ENCODE data around the gene S100PBP. TPM values are rescaled to one million over a fixed set of nuclear protein-coding genes. Genes with fewer than 3 reads are reported as not detected.

Gene S100PBP
- total and polyA plus RNA-seq, 8 donors, result 2.9 to 253 (median 19.8) TPM

DNA sequence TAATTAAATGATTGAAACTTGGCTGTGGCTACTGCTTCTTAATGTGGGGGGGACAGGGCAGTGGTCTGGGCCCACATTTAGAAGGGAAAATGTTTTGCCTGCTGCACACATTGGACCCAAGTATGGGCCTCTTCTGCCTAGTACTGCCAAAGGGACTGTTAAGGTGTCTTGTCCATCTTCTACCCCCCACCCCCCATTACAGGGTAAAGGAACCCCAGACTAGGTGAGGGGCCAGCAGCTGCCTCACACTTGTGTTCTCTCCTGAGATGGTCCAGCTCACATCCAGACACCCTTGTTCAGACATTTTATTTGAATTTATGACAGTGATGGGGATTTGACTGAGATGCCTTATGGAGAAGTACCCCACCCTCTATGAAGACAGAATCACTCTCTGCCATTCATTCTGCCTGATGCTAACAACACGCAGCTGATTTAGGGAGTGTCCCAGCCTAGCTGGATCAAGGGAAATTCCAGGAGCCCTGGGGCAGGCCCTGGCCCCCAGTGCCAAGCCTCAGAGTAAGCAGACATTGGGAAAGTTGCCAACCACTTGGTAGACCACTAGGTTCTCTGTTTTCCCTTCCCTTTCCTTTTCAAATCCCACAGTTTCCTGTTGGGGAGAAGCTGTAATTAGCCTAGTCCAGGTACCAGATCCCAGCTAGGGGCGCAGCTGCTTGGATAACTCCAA lies 42.4 kb upstream of the S100PBP start:
- H3K4me3 ChIP-seq, result no peak overlapping the region
- peak in 1 of 2 donors; percentile 81 for DNase-seq
- no peaks in the 10 kb centered on the region for H3K9me3 ChIP-seq
- WGBS, 5 donors, result 39 to 46% (median 41%) methylated on average over 2 of the region's 2 CpGs
- intact Hi-C loops (cut with DNase I; ENCODE audit: low total_unique reads), result loop anchor here (5.0 kb wide), 1 partner anchor 63 kb away; no protein-coding TSS in a partner anchor
- peaks cover 14 to 55% (median 39%) of the 10 kb centered on the region in 4 donors for H3K4me1 ChIP-seq
- H3K27me3 ChIP-seq, result no peaks in the 10 kb centered on the region
- TF ChIP-seq EP300 (IDR thresholded peaks at IDR 0.05), result no peak
- TF ChIP-seq POLR2AphosphoS5 (IDR thresholded peaks at IDR 0.05), result peak in 1 of 3 donors; percentile 10
- TF ChIP-seq POLR2A (IDR thresholded peaks at IDR 0.05), result no peak
- TF ChIP-seq, protein P1, sequence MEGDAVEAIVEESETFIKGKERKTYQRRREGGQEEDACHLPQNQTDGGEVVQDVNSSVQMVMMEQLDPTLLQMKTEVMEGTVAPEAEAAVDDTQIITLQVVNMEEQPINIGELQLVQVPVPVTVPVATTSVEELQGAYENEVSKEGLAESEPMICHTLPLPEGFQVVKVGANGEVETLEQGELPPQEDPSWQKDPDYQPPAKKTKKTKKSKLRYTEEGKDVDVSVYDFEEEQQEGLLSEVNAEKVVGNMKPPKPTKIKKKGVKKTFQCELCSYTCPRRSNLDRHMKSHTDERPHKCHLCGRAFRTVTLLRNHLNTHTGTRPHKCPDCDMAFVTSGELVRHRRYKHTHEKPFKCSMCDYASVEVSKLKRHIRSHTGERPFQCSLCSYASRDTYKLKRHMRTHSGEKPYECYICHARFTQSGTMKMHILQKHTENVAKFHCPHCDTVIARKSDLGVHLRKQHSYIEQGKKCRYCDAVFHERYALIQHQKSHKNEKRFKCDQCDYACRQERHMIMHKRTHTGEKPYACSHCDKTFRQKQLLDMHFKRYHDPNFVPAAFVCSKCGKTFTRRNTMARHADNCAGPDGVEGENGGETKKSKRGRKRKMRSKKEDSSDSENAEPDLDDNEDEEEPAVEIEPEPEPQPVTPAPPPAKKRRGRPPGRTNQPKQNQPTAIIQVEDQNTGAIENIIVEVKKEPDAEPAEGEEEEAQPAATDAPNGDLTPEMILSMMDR (IDR thresholded peaks at IDR 0.05), result no peak
- H3K36me3 ChIP-seq, result peaks cover 54 to 100% (median 96%) of the 10 kb centered on the region in 4 donors
- H3K27ac ChIP-seq, result peak overlapping the region; percentile 41 to 74 (median 56)

DNA sequence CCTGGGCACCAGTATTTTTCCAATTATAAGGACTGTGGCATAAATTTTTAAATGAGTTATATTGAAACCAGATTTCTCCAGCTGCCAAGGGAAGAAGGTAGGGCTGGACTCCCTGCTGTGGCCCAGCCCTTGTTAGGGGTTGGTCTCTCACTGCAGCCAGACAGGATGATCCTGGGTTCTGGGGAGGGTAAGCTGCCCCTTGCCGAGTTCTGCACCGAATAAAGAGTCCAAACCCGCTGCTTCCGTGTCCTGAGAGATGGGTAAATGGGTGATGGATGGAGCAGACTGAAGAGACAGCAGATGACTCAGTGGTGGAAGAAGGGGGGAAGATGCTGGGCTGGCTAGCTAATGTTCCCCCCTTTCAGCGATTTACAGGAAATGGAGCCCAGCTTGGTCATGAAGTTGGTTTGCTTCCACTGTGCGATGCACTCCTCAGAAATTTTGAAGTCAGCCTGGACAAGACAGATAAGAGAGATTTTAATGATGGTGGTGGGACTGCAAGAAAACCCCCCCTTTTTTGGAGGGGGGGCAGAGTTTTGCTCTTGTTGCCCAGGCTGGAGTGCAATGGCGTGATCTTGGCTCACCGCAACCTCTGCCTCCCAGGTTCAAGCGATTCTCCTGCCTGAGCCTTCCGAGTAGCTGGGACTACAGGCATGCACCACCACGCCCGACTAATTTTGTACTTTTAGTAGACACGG lies 41.7 kb upstream of the S100PBP start:
- Histone ChIP-seq H3K27me3 (no peaks in the 10 kb centered on the region), H3K4me3 (no peak overlapping the region), H3K36me3 (peaks cover 54 to 100% (median 96%) of the 10 kb centered on the region in 4 donors), H3K27ac (peak overlapping the region; percentile 41 to 74 (median 56)), H3K4me1 (peaks cover 14 to 52% (median 37%) of the 10 kb centered on the region in 4 donors), H3K9me3 (no peaks in the 10 kb centered on the region)
- TF ChIP-seq POLR2AphosphoS5 (IDR thresholded peaks at IDR 0.05) (no peak), POLR2A (IDR thresholded peaks at IDR 0.05) (no peak), EP300 (IDR thresholded peaks at IDR 0.05) (no peak)
- TF ChIP-seq, protein P1 (IDR thresholded peaks at IDR 0.05), result no peak
- intact Hi-C loops (cut with DNase I; ENCODE audit: low total_unique reads), result no loop called here
- 63 to 84% (median 72%) methylated on average over 13 of the region's 13 CpGs for WGBS, 5 donors
- DNase-seq, result no peak

DNA sequence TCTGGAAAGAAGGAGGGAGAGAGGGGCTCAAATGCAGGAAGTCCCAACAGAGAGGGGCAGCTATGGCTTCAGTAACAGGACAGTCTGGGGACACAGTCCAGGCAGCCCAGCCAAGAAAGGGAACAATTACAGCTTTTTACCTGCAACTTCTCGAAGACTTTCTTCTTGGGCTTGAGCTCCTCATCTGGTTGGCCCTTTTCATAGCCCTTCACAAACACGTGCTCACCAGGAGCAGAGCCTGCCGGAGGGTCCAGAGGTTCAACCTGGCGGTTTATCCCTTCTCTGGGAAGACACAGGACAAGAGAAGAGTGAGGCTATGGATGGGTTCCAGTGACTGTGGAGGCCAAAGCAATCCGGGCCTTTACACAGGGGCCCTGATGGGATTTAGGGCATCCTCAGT lies 38.2 kb upstream of the S100PBP start:
- intact Hi-C loops (cut with DNase I; ENCODE audit: low total_unique reads), result no loop called here
- no peaks in the 10 kb centered on the region for H3K27me3 ChIP-seq
- no peak overlapping the region for H3K4me3 ChIP-seq
- WGBS, 5 donors, result 84 to 96% (median 87%) methylated on average over 5 of the region's 5 CpGs
- no peak for DNase-seq
- peaks cover 72 to 100% (median 100%) of the 10 kb centered on the region in 4 donors for H3K36me3 ChIP-seq
- peaks cover 11 to 21% (median 15%) of the 10 kb centered on the region in 4 donors for H3K4me1 ChIP-seq
- H3K9me3 ChIP-seq, result no peaks in the 10 kb centered on the region
- no peak for TF ChIP-seq POLR2A (IDR thresholded peaks at IDR 0.05)
- no peak for TF ChIP-seq EP300 (IDR thresholded peaks at IDR 0.05)
- no peak for TF ChIP-seq POLR2AphosphoS5 (IDR thresholded peaks at IDR 0.05)
- TF ChIP-seq, protein P1 (IDR thresholded peaks at IDR 0.05), result no peak
- no peak overlapping the region for H3K27ac ChIP-seq

DNA sequence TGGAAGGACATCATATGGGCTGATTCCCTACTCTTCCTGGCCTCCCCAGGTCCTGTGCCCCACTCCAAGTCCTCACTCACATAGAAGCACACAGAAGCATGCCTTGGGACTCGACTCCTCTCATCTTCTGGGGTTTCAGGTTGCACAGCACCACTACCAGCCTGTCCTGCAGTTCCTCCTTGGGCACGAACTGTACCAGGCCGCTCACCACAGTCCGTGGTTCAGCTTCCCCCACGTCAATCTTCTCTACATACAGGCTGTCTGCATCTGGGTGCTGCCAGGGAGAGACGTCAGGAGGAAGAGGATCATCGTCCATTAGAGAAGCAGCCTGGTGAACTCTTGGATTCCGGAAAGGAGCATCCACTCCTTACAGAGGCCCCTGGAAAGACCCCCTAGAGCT lies 37.4 kb upstream of the S100PBP start:
- Histone ChIP-seq H3K27me3 (no peaks in the 10 kb centered on the region), H3K27ac (peak overlapping the region in 2 of 5 donors; percentile 15 to 19), H3K36me3 (peaks cover 70 to 100% (median 100%) of the 10 kb centered on the region in 4 donors), H3K4me3 (no peak overlapping the region), H3K4me1 (peaks cover 6 to 14% (median 9%) of the 10 kb centered on the region in 4 donors), H3K9me3 (no peaks in the 10 kb centered on the region)
- no peak for DNase-seq
- 80 to 94% (median 92%) methylated on average over 8 of the region's 8 CpGs for WGBS, 5 donors
- intact Hi-C loops (cut with DNase I; ENCODE audit: low total_unique reads), result no loop called here
- TF ChIP-seq POLR2AphosphoS5 (IDR thresholded peaks at IDR 0.05), result no peak
- TF ChIP-seq EP300 (IDR thresholded peaks at IDR 0.05), result no peak
- TF ChIP-seq, protein P1 (IDR thresholded peaks at IDR 0.05), result no peak
- no peak for TF ChIP-seq POLR2A (IDR thresholded peaks at IDR 0.05)

Measured in stomach (tissue), 9 donors.